Adipocyte (in vitro differentiated cells): ENCODE measurements around the gene TSPAN33.
A peak's percentile ranks its signal among the peaks of the same experiment; 100 is the strongest.
"Not testable (repeated sequence)": the region's sequence is repeated elsewhere in the genome, so short reads cannot be mapped to it uniquely, and the experiment has no call there.

Source experiments
- DNase-seq: peaks from one replicate; pipeline ENCODE4 v3.0.0-alpha.2; 2015; ENCODE audit warnings: low read depth
- H3K27me3 ChIP-seq: replicated peaks from 2 replicates; pipeline ENCODE4 v1.7.0; 2013; ENCODE audit warnings: mild to moderate bottlenecking, low read length, moderate library complexity; ENCODE audit not compliant: control insufficient read depth, insufficient read depth
- H3K36me3 ChIP-seq: 2 replicates; pipeline ENCODE4 v1.7.0; 2013; ENCODE audit warnings: low read length, mild to moderate bottlenecking, moderate library complexity; ENCODE audit not compliant: control insufficient read depth, insufficient read depth, severe bottlenecking
- H3K4me1 ChIP-seq: 2 replicates; pipeline ENCODE4 v1.7.0; 2013; ENCODE audit warnings: mild to moderate bottlenecking, low read length, moderate library complexity; ENCODE audit not compliant: control insufficient read depth, insufficient read depth
- H3K4me3 ChIP-seq: 2 replicates; pipeline ENCODE4 v1.7.0; 2013; ENCODE audit warnings: mild to moderate bottlenecking, low read length, moderate library complexity
- H3K9ac ChIP-seq: 2 replicates; pipeline ENCODE4 v1.7.0; 2013; ENCODE audit warnings: mild to moderate bottlenecking, low read length, moderate library complexity
- H3K9me3 ChIP-seq: 2 replicates; pipeline ENCODE4 v1.7.0; 2013; ENCODE audit warnings: mild to moderate bottlenecking, low read length, moderate library complexity; ENCODE audit not compliant: control insufficient read depth

The TSPAN33 gene

GRCh38 chr7:129162732-129163131 is 18.2 kb downstream of the TSPAN33 start:
- DNase-seq = no peak
- H3K4me1 ChIP-seq = no peaks in the 10 kb centered on the region
- no peak overlapping the region for H3K9ac ChIP-seq
- H3K4me3 ChIP-seq = no peak overlapping the region
- peaks cover 2% of the 10 kb centered on the region for H3K9me3 ChIP-seq
- no peaks in the 10 kb centered on the region for H3K36me3 ChIP-seq
- peaks cover 46% of the 10 kb centered on the region for H3K27me3 ChIP-seq

GRCh38 chr7:129163875-129164544 is 19.5 kb downstream of the TSPAN33 start:
- H3K27me3 ChIP-seq = peaks cover 53% of the 10 kb centered on the region
- no peaks in the 10 kb centered on the region for H3K36me3 ChIP-seq
- no peaks in the 10 kb centered on the region for H3K9me3 ChIP-seq
- no peak overlapping the region for H3K4me3 ChIP-seq
- H3K9ac ChIP-seq = no peak overlapping the region
- DNase-seq = peak; percentile 87
- H3K4me1 ChIP-seq = no peaks in the 10 kb centered on the region

GRCh38 chr7:129166745-129167144 is 22.2 kb downstream of the TSPAN33 start:
- DNase-seq = no peak
- no peak overlapping the region for H3K4me3 ChIP-seq
- peaks cover 60% of the 10 kb centered on the region for H3K27me3 ChIP-seq
- no peak overlapping the region for H3K9ac ChIP-seq
- H3K4me1 ChIP-seq = peaks cover 7% of the 10 kb centered on the region
- H3K36me3 ChIP-seq = no peaks in the 10 kb centered on the region
- H3K9me3 ChIP-seq = no peaks in the 10 kb centered on the region

- no peak for DNase-seq
- no peaks in the 10 kb centered on the region for H3K9me3 ChIP-seq
- no peak overlapping the region for H3K4me3 ChIP-seq
- peaks cover 52% of the 10 kb centered on the region for H3K27me3 ChIP-seq
- H3K36me3 ChIP-seq = no peaks in the 10 kb centered on the region
- H3K4me1 ChIP-seq = peaks cover 7% of the 10 kb centered on the region
- no peak overlapping the region for H3K9ac ChIP-seq
Measured at GRCh38 chr7:129167817-129168216, 23.3 kb downstream of the TSPAN33 start.

- Histone ChIP-seq H3K36me3 (no peaks in the 10 kb centered on the region), H3K27me3 (peaks cover 46% of the 10 kb centered on the region), H3K4me1 (peaks cover 7% of the 10 kb centered on the region), H3K9ac (no peak overlapping the region), H3K9me3 (no peaks in the 10 kb centered on the region), H3K4me3 (peak overlapping the region; percentile 76)
- no peak for DNase-seq
Measured at GRCh38 chr7:129168231-129169021, 23.9 kb downstream of the TSPAN33 start.

- Histone ChIP-seq H3K9me3 (no peaks in the 10 kb centered on the region), H3K4me3 (peak overlapping the region; percentile 76), H3K36me3 (no peaks in the 10 kb centered on the region), H3K27me3 (peaks cover 49% of the 10 kb centered on the region), H3K4me1 (peaks cover 7% of the 10 kb centered on the region), H3K9ac (peak overlapping the region; percentile 33)
- DNase-seq = peak; percentile 55
Measured at GRCh38 chr7:129169171-129169671, 24.7 kb downstream of the TSPAN33 start.

- no peak for DNase-seq
- Histone ChIP-seq H3K4me1 (peaks cover 7% of the 10 kb centered on the region), H3K27me3 (peaks cover 51% of the 10 kb centered on the region), H3K36me3 (no peaks in the 10 kb centered on the region), H3K9ac (peak overlapping the region; percentile 33), H3K4me3 (peak overlapping the region; percentile 76), H3K9me3 (no peaks in the 10 kb centered on the region)
Measured at GRCh38 chr7:129169686-129170440, 25.4 kb downstream of the TSPAN33 start.

- Histone ChIP-seq H3K36me3 (no peaks in the 10 kb centered on the region), H3K4me1 (peaks cover 7% of the 10 kb centered on the region), H3K27me3 (peaks cover 51% of the 10 kb centered on the region), H3K4me3 (no peak overlapping the region), H3K9ac (no peak overlapping the region), H3K9me3 (no peaks in the 10 kb centered on the region)
- no peak for DNase-seq
Measured at GRCh38 chr7:129170441-129171021, 26.0 kb downstream of the TSPAN33 start.

- H3K36me3 ChIP-seq, DNase-seq, H3K9me3 ChIP-seq, H3K4me3 ChIP-seq, H3K4me1 ChIP-seq, H3K9ac ChIP-seq: not testable (repeated sequence)
- H3K27me3 ChIP-seq = peaks cover 46% of the 10 kb centered on the region
Measured at GRCh38 chr7:129173861-129174260, 29.4 kb downstream of the TSPAN33 start.

- no peak overlapping the region for H3K9ac ChIP-seq
- no peaks in the 10 kb centered on the region for H3K4me1 ChIP-seq
- DNase-seq = no peak
- no peaks in the 10 kb centered on the region for H3K36me3 ChIP-seq
- no peak overlapping the region for H3K4me3 ChIP-seq
- H3K9me3 ChIP-seq = no peaks in the 10 kb centered on the region
- H3K27me3 ChIP-seq = peaks cover 48% of the 10 kb centered on the region
Measured at GRCh38 chr7:129176916-129177710, 32.6 kb downstream of the TSPAN33 start.
